Retinal pigment epithelial cell (primary cell): ENCODE results near the gene GALNT5.

Experiments used
- DNase-seq: peaks from one replicate; pipeline ENCODE4 v3.0.0-alpha.2; 2010; ENCODE audit warnings: low read depth
- H3K4me3 ChIP-seq: 2 replicates; pipeline ENCODE4 v1.5.1; 2011; ENCODE audit warnings: mild to moderate bottlenecking, low read length, control low read depth, moderate library complexity
- TF ChIP-seq, protein P1 (sequence below): conservative IDR thresholded peaks from 2 replicates; pipeline ENCODE4 v1.5.1; 2011; ENCODE audit warnings: low read depth, low read length, control low read depth, inconsistent platforms

GALNT5 gene

DNA sequence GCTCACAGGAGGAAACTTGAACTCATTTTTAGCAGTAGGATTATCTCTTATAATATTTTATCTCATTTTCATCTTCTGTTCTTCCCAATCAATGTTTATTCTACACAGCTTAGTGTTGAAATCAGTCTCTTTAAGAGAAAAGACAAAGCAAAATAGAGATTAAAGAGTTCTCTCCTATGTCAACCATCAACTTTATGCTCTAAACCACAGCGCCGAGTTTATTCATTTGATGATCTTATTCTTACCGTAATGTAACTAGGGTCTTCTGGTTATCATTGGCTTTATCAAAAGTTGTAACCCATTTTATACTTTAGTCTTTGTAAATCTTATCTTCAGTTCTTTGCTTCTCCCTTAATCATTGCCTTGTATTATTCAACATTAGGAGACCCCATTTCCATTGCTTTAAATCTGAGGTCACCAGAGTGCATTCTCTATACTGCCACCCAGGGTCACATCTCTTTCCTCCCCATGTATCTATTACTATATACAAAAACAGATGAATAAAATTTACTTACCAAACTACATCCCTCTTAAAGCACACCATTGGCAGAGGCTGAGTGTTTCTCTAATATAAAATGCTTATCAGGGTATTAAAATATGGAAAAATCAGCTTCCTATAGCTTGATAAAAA lies 90.9 kb downstream of the GALNT5 start:
- no peak for DNase-seq
- TF ChIP-seq, protein P1, sequence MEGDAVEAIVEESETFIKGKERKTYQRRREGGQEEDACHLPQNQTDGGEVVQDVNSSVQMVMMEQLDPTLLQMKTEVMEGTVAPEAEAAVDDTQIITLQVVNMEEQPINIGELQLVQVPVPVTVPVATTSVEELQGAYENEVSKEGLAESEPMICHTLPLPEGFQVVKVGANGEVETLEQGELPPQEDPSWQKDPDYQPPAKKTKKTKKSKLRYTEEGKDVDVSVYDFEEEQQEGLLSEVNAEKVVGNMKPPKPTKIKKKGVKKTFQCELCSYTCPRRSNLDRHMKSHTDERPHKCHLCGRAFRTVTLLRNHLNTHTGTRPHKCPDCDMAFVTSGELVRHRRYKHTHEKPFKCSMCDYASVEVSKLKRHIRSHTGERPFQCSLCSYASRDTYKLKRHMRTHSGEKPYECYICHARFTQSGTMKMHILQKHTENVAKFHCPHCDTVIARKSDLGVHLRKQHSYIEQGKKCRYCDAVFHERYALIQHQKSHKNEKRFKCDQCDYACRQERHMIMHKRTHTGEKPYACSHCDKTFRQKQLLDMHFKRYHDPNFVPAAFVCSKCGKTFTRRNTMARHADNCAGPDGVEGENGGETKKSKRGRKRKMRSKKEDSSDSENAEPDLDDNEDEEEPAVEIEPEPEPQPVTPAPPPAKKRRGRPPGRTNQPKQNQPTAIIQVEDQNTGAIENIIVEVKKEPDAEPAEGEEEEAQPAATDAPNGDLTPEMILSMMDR: no peak
- H3K4me3 ChIP-seq: no peak overlapping the region

DNA sequence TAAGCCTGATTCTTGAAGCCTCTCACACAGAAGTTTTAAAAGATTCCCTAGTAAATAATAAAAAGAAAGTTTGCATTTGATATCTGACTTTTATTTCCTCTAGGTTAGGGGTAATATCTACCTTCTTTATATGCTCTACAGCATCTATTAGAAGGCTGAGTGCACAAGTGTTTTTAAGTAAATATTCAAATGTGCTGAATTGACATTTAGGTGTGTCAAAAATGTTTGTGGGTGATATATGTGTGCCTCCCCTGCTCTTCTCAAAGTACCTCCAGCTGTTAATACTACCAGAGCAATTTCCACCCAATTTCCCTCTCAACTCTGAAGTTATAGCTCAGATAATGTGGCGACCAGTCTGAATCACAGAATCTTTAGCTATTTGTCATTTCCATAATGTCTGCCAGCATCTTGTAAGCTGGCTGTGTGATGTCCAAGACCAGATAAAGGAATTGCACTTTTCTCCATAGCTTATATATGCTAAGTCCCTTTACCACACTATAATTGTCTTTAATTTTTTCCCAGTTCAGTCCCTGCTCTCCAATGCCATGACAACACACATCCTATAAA lies 92.5 kb downstream of the GALNT5 start:
- TF ChIP-seq, protein P1: no peak
- no peak overlapping the region for H3K4me3 ChIP-seq
- DNase-seq: no peak

DNA sequence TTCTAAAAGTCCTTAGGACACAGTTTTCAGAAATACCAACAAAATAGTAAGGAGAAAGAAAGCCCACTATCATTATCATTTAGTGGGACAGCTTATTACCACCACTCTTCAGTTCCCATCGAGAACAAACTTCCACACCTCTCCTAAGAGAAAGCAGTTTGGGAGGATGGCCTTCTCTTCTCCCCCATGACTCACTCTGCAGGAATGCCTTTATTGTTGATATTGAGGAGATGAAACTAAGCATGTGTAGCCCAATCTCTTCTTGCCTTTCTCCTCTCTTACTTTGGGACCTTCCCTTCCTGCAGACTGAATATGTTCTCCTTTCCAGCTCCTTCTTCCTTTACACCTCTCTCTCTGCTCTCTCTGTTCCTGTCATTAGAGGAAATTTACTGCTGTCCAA lies 98.1 kb downstream of the GALNT5 start:
- no peak overlapping the region for H3K4me3 ChIP-seq
- TF ChIP-seq, protein P1: no peak
- no peak for DNase-seq

DNA sequence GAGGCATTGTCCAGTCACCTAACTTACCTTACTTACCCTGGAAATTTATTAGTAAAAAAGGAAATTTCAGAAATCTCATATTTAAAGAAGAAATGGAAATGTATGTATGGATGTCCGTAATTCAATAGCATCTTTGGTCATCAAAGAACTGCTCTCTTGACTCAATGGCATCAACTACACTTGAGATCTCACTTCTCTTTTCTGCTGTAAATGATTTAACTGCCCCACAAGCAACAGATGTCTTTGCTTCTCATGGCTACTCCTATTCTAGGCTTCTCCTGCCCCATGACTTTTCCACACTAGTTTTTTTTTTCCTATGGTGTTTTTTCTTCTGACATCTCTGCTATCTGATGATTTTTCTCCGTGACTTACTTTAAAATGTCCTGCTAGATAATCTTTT lies 102.1 kb downstream of the GALNT5 start:
- TF ChIP-seq, protein P1: no peak
- H3K4me3 ChIP-seq: no peak overlapping the region
- no peak for DNase-seq

DNA sequence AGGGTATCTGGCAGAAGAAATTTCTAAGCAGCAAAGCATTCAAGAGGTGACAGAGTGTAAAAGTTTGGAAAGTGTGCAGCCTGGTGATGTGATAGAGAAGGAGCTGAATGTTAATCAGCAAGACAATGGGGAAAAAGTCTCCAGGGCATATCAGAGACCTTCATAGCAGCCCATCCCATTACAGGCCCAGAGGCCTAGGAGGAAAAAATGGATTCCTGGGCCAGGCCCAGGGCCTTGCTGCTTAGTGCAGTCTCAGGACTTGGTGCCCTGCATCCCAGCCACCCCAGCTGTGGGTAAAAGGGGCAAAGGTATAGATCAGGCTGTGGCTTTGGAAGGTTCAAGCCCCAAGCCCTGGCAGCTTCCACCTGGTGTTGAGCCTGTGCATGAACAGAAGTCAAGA lies 104.0 kb downstream of the GALNT5 start:
- no peak overlapping the region for H3K4me3 ChIP-seq
- TF ChIP-seq, protein P1: no peak
- DNase-seq: no peak

DNA sequence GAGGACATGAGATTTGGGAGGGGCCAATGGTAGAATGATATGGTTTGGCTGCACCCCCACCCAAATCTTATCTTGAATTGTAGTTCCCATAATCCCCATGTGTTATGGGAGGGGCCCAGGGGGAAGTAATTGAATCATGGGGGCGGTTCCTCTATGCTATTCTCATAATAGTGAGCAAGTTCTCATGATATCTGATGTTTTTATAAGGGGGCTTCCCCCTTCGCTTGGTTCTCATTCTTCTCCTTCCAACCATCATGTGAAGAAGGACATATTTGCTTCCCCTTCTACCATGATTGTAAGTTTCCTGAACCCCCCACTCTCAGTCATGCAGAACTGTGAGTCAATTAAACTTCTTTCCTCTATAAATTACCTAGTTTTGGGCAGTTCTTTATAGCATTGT lies 105.1 kb downstream of the GALNT5 start:
- no peak overlapping the region for H3K4me3 ChIP-seq
- DNase-seq: no peak
- TF ChIP-seq, protein P1: no peak

DNA sequence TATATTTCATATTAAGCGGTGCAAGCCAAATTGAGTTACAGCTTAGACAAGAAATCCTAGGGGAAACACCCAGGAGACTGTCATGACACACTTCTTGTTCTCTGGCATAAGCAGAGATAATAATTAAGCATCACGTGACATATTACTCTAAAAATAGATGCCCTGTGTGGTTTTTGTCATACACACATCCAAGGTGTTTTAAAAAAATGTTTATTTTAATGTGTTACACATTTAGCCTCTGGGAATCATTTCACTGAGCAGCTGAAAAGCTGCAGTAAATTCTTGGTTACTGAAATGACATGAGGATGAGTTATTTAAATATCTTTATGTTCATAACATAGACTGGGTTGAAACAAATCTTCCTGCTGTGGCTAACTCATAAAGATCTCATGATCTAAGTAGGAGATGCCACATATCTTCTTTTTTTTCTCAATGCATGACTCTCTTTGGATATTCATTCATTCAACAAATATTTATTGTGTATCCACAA lies 106.2 kb downstream of the GALNT5 start:
- DNase-seq: no peak

More for the DNA sequence above, 106.2 kb downstream of the GALNT5 start:
- TF ChIP-seq, protein P1: no peak
- no peak overlapping the region for H3K4me3 ChIP-seq
